Common myeloid progenitor, CD34-positive (primary cell): ENCODE measurements around the gene NELL2.
A peak's percentile ranks its signal among the peaks of the same experiment; 100 is the strongest.

Source experiments
- CTCF ChIA-PET: fragments of 350-600 bp; sonication (Branson Sonifier 250); formaldehyde crosslinking; loops from one replicate; lab custom pipeline; 2021; ENCODE audit warnings: antibody characterized with exemption; lab: Charles Lee
- POLR2A ChIA-PET: fragments of 350-600 bp; sonication (Branson Sonifier 250); formaldehyde crosslinking; loops from one replicate; lab custom pipeline; 2021; ENCODE audit warnings: antibody characterized with exemption; lab: Charles Lee
- DNase-seq, 3 donors: peaks; one replicate each; pipeline versions ENCODE4 v3.0.0 to v3.0.0-alpha.2; 2013
- H3K27ac ChIP-seq, 2 experiments: 1 replicate in 1 of 2; 2 replicates in 1 of 2; pipeline ENCODE4 v1.7.0; 2013; ENCODE audit warnings: inconsistent platforms in 2 of 2, low read length in 2 of 2, mild to moderate bottlenecking in 2 of 2, low read depth in 1 of 2, moderate library complexity in 1 of 2; ENCODE audit not compliant: severe bottlenecking in 2 of 2, insufficient read depth in 1 of 2, poor library complexity in 1 of 2
- H3K27me3 ChIP-seq, 5 experiments: replicated peaks in 2 of 5; 1 replicate in 3 of 5; 2 replicates in 2 of 5; pipeline versions ENCODE4 v1.6.1 to v1.7.0; 2013; ENCODE audit warnings: low read length in 4 of 5, mild to moderate bottlenecking in 2 of 5, moderate library complexity in 2 of 5, inconsistent platforms in 1 of 5; ENCODE audit not compliant: insufficient read depth in 5 of 5, control insufficient read depth in 4 of 5
- H3K36me3 ChIP-seq, 4 experiments: 1 replicate in 2 of 4; 2 replicates in 2 of 4; pipeline versions ENCODE4 v1.6.1 to v1.7.0; 2013; ENCODE audit warnings: low read length in 3 of 4, control low read depth in 1 of 4, mild to moderate bottlenecking in 1 of 4; ENCODE audit not compliant: control insufficient read depth in 4 of 4, insufficient read depth in 4 of 4
- H3K4me1 ChIP-seq, 4 experiments: 1 replicate in 3 of 4; 2 replicates in 1 of 4; pipeline versions ENCODE4 v1.6.1 to v1.7.1; 2013; ENCODE audit warnings: low read length in 3 of 4, mild to moderate bottlenecking in 3 of 4, control low read depth in 1 of 4, inconsistent platforms in 1 of 4, moderate library complexity in 1 of 4; ENCODE audit not compliant: control insufficient read depth in 4 of 4, insufficient read depth in 4 of 4; ENCODE audit errors: control extremely low read depth in 1 of 4
- H3K4me3 ChIP-seq, 7 experiments: 1 replicate in 4 of 7; 2 replicates in 3 of 7; pipeline versions ENCODE4 v1.5.1 to v1.7.0; 2013; ENCODE audit warnings: mild to moderate bottlenecking in 7 of 7, low read length in 6 of 7, moderate library complexity in 6 of 7, inconsistent platforms in 2 of 7, low read depth in 2 of 7, control low read depth in 1 of 7; ENCODE audit not compliant: insufficient read depth in 4 of 7, control insufficient read depth in 1 of 7; ENCODE audit errors: extremely low read depth in 1 of 7
- H3K9me3 ChIP-seq, 5 experiments: 1 replicate in 4 of 5; 2 replicates in 1 of 5; pipeline versions ENCODE4 v1.6.1 to v1.7.1; 2013; ENCODE audit warnings: low read length in 4 of 5, mild to moderate bottlenecking in 2 of 5, inconsistent platforms in 1 of 5, low read depth in 1 of 5, moderate library complexity in 1 of 5; ENCODE audit not compliant: control insufficient read depth in 4 of 5, insufficient read depth in 2 of 5; ENCODE audit errors: control extremely low read depth in 1 of 5
- WGBS: methylation state at CpG from one replicate; pipeline ENCODE4 v1.1.5; 2013; ENCODE audit not compliant: insufficient coverage; 5-methylcytosine and 5-hydroxymethylcytosine counted together

The NELL2 gene

DNA sequence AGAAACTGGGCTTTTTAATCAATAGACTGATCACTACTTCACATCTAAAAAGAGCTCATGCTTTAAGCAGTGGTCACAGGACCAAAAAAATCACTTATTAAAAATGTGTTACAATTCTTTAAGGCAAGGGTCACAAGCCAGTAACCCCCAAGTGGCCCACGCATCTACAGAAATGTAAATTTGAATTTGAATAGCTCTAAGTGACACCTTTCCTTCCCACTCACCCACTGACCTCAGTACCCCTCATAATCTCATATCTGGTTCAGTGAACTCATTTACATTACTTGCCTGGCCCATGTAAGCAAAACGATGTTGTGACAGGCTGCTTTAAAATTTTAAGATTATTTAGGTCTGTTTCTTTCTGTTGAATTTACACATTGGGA lies 27.4 kb downstream of the NELL2 start:
- CTCF ChIA-PET: no interaction called here
- POLR2A ChIA-PET: no interaction called here
- WGBS: no CpG with 5 or more reads among the region's 2 CpGs
- H3K9me3 ChIP-seq: no peaks in the 10 kb centered on the region
- DNase-seq: no peak
- H3K36me3 ChIP-seq: no peaks in the 10 kb centered on the region
- H3K4me3 ChIP-seq: no peak overlapping the region
- no peak overlapping the region for H3K27ac ChIP-seq
- no peaks in the 10 kb centered on the region for H3K4me1 ChIP-seq
- H3K27me3 ChIP-seq: peaks cover 0 to 4% (median 2%) of the 10 kb centered on the region in 5 experiments

DNA sequence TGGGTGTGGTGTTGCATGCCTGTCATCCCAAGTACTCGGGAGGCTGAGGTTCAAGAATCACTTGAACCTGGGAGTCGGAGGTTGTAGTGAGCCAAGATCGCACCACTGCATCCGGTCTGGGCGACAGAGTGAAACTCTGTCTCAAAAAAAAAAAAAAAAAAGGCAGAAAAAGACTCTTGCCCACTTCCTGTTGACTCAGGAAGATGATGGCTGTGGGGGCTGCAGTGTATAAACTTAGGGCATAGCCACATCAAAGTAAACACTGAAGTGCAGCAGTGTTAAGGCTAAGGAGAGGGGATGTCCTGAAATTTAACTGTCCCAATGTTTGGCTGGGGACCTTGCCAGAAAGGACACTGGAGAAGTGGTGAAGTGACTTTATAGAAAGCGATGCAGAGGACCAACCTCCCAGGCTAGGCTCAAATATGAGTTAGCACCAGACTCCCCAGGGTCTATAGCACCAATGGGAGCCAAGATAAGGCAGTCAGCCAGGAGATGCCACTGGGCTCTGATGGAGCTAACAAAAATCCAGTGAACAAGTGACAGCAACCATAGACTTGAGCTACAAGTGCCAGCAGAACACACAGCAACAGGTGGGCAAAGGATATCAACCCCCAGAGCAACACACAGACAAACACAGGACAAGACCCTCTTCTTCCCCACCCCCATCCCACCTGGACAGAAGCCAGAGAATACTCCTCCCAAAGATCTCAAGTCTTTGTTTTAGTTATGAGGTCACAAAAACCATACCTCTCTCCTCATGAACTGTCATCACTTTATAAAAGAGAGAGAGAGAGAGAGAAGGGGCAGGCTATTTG lies 28.0 kb downstream of the NELL2 start:
- ChIA-PET CTCF (no interaction called here), POLR2A (no interaction called here)
- H3K27me3 ChIP-seq: peaks cover 0 to 4% (median 2%) of the 10 kb centered on the region in 5 experiments
- 33% methylated on average over 3 of the region's 6 CpGs for WGBS
- H3K9me3 ChIP-seq: no peaks in the 10 kb centered on the region
- H3K4me3 ChIP-seq: no peak overlapping the region
- H3K4me1 ChIP-seq: no peaks in the 10 kb centered on the region
- DNase-seq: peak in 1 of 3 donors; percentile 1
- no peak overlapping the region for H3K27ac ChIP-seq
- no peaks in the 10 kb centered on the region for H3K36me3 ChIP-seq

DNA sequence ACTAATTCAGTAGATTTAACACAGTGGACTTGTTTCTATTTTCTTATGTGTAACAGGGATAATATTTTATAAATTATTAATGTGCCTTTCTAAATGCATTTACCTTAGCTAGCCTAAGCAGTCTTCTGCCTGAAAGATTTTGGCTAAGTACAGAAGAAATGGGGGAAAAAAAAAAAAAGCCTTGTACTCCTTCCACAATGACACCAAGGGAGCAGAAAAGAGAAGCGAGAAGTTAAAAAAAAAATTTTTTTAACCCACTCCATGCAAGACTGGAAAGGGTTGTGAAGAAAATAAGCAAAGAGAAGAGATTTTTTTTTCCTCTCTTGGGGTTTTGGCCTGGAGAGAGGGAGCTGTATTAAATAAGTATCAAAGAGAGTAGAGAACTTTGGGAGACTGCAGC lies 28.7 kb downstream of the NELL2 start:
- no CpG with 5 or more reads among the region's 1 CpG for WGBS
- H3K9me3 ChIP-seq: no peaks in the 10 kb centered on the region
- H3K36me3 ChIP-seq: no peaks in the 10 kb centered on the region
- POLR2A ChIA-PET: no interaction called here
- CTCF ChIA-PET: no interaction called here
- H3K4me1 ChIP-seq: no peaks in the 10 kb centered on the region
- no peak overlapping the region for H3K27ac ChIP-seq
- no peak for DNase-seq
- H3K4me3 ChIP-seq: no peak overlapping the region
- H3K27me3 ChIP-seq: peaks cover 0 to 4% (median 2%) of the 10 kb centered on the region in 5 experiments

DNA sequence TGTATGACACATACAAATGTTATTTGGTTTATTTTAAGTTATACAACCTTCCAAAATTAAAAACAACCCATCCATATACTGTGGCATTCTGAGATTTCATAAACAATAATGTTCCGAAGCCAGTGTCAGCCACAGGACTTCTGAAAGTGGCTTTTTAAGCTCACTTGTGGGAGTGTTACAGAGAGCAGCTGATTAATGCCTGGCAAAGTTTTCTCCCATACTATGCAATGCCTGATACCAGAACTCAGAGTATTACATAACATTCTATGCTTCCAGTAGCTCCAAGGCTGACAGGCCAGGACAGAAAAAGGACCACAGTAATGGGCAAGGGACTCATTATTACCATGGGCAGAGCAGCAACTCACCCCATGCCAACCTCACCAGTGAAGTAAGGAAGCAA lies 29.3 kb downstream of the NELL2 start:
- H3K27ac ChIP-seq: no peak overlapping the region
- peaks cover 0 to 2% (median 2%) of the 10 kb centered on the region in 5 experiments for H3K27me3 ChIP-seq
- H3K9me3 ChIP-seq: no peaks in the 10 kb centered on the region
- DNase-seq: no peak
- ChIA-PET POLR2A (no interaction called here), CTCF (no interaction called here)
- no peaks in the 10 kb centered on the region for H3K36me3 ChIP-seq
- no peak overlapping the region for H3K4me3 ChIP-seq
- WGBS: no CpG with 5 or more reads among the region's 1 CpG
- no peaks in the 10 kb centered on the region for H3K4me1 ChIP-seq

DNA sequence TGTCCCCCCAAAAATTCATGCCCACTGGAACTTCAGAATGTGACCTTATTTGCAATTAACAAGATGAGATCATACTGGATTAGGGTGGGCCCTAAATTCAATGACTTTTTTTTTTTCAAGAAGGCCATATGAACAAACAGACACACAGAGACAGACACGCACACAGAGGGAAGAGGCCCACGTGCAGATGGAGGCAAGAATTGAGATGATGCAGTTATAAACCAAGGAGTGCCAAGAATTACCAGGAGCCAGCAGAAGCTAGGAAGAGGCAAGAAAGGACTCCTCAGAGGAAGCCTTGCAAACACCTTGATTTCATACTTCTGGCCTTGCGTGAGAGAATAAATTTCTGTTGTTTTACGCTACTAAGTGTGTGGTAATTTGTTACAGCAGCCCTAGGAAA lies 33.4 kb downstream of the NELL2 start:
- WGBS: 100% methylated on average over 1 of the region's 4 CpGs
- ChIA-PET POLR2A (no interaction called here), CTCF (no interaction called here)
- Histone ChIP-seq H3K27ac (no peak overlapping the region), H3K36me3 (no peaks in the 10 kb centered on the region), H3K4me3 (no peak overlapping the region), H3K9me3 (no peaks in the 10 kb centered on the region), H3K27me3 (peaks cover 0 to 2% (median 0%) of the 10 kb centered on the region in 5 experiments), H3K4me1 (no peaks in the 10 kb centered on the region)
- DNase-seq: no peak

DNA sequence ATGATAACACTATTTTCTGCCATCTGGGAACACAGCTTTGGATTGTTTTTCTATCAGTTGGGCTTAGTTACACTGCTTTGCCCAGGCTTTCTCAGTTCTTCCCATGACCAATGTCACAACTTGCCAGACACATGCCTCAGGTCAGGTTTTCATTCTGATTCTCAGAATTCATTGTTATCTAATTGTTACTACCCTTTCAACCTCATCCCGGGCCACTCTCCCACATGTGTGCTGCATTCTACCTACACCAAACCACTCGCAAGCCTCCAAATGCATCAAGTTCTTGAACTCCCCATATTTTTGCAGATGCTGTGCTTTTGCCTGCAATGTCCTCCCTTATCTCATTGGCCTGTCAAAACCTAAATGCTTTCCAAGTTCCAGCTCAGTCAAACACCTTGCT lies 36.3 kb downstream of the NELL2 start:
- Histone ChIP-seq H3K9me3 (no peaks in the 10 kb centered on the region), H3K36me3 (no peaks in the 10 kb centered on the region), H3K4me1 (no peaks in the 10 kb centered on the region), H3K27ac (no peak overlapping the region), H3K4me3 (no peak overlapping the region), H3K27me3 (no peaks in the 10 kb centered on the region)
- ChIA-PET CTCF (no interaction called here), POLR2A (no interaction called here)
- no peak for DNase-seq
- WGBS: 90% methylated on average over 2 of the region's 2 CpGs

DNA sequence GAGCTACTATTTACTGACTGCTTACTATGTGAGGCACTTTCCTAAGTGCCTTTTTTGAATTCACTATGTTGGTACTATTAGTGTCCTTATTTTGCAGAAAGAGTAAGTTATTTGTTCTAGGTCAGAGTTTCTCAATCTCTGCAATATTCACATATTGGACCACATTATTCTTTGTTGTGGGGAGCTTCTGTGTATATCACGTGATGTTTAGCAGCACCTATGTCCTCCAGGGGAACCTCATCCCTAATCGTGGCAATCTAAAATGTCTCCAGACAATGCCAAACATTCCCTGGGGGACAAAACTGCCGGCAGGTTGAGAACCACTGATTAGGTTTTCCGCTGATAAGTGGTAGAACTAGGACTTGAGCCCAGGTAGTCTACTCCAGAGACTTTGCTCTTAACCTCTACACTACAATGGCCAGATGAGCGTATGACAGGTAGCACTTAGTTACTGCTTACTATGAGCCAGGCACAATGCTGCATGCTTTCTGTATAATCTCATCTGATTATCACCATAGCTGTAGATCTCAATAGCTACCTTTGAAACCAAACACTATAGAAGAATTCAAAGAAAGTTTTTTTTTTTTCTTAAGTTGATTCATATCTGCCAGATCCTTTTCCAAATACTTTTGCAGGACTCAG lies 38.9 kb downstream of the NELL2 start:
- Histone ChIP-seq H3K4me1 (no peaks in the 10 kb centered on the region), H3K27ac (no peak overlapping the region), H3K4me3 (no peak overlapping the region), H3K36me3 (no peaks in the 10 kb centered on the region), H3K9me3 (no peaks in the 10 kb centered on the region), H3K27me3 (no peaks in the 10 kb centered on the region)
- POLR2A ChIA-PET: no interaction called here
- CTCF ChIA-PET: no interaction called here
- no peak for DNase-seq
- WGBS: 100% methylated on average over 3 of the region's 5 CpGs
